NCI-H2196 treated with DMSO at 0.1 percent for 48 hours (cell line): Measurements from ENCODE around the gene MPND.

Source experiments
- DNase-seq: peaks from one replicate; lab custom pipeline; 2025; ENCODE audit not compliant: unreplicated experiment; lab: John Stamatoyannopoulos, UW

MPND gene

GRCh38 chr19:4343370-4344307, at the start of gene MPND:
MPND (plus strand) TSS chr19:4343562; CDS start chr19:4343594, 32 bp downstream.
- peak; percentile 67 for DNase-seq

GRCh38 chr19:4294389-4294788, 49.0 kb upstream of the MPND start:
- DNase-seq, result no peak

- DNase-seq, result peak; percentile 71
Measured at GRCh38 chr19:4295972-4296771, 47.2 kb upstream of the MPND start.

- DNase-seq, result no peak
Measured at GRCh38 chr19:4297901-4298809, 45.2 kb upstream of the MPND start.

GRCh38 chr19:4298810-4299550, 44.4 kb upstream of the MPND start:
- DNase-seq, result no peak

- no peak for DNase-seq
Measured at GRCh38 chr19:4300589-4300988, 42.8 kb upstream of the MPND start.

GRCh38 chr19:4301590-4302242, 41.6 kb upstream of the MPND start:
- no peak for DNase-seq

- DNase-seq, result no peak
Measured at GRCh38 chr19:4302243-4302640, 41.1 kb upstream of the MPND start, which contains the start of gene TMIGD2. TMIGD2 (minus strand) TSS chr19:4302389; CDS start chr19:4302385, 4 bp downstream.

GRCh38 chr19:4303819-4304537, 39.4 kb upstream of the MPND start:
- DNase-seq, result no peak

- peak; percentile 39 for DNase-seq
Measured at GRCh38 chr19:4304538-4305256, 38.7 kb upstream of the MPND start, which contains the start of gene FSD1. FSD1 (plus strand) TSS chr19:4304598; CDS start chr19:4304747, 149 bp downstream.

- no peak for DNase-seq
Measured at GRCh38 chr19:4305257-4305612, 38.1 kb upstream of the MPND start.

GRCh38 chr19:4305659-4306058, 37.7 kb upstream of the MPND start:
- no peak for DNase-seq

- DNase-seq, result no peak
Measured at GRCh38 chr19:4310247-4311121, 32.9 kb upstream of the MPND start.

GRCh38 chr19:4313847-4314490, 29.4 kb upstream of the MPND start:
- no peak for DNase-seq

- DNase-seq, result no peak
Measured at GRCh38 chr19:4316956-4317355, 26.4 kb upstream of the MPND start.

GRCh38 chr19:4318460-4318859, 24.9 kb upstream of the MPND start:
- no peak for DNase-seq
